ENCODE data around the gene SLC9A9. TPM values are rescaled to one million over a fixed set of nuclear protein-coding genes. Genes with fewer than 3 reads are reported as not detected.

Gene SLC9A9
- total and polyA plus RNA-seq, 4 donors, result 3.3 to 15.0 (median 6.1) TPM

DNA sequence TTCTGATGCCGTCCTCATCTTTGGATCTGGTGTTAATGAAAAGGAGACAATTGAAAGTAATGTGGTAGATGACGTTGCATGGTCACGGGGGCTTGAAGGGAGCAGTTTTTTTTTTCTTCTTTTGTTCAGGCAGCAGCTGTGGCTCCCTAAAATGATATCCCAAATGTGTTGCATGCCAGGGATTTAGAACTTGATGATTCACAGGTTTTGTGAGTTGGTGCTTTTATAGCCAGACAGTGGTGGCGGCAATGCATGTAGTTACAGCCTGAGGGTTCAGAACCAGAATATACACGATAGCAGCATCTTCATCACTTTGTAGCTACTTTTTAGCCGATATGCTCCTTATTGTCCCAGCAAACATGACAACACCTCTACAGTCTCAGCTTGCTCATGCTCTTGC is 595.3 kb downstream of the SLC9A9 start:
- Histone ChIP-seq H3K9me3 (ENCODE audit: control insufficient read depth in 4 of 4, low read length in 3 of 4) (no peaks in the 10 kb centered on the region), H3K27me3 (ENCODE audit: control insufficient read depth in 4 of 4, insufficient read depth in 4 of 4, low read length in 3 of 4) (no peaks in the 10 kb centered on the region), H3K9ac (ENCODE audit: low read depth in 1 of 2, low read length in 2 of 2) (no peak overlapping the region), H3K36me3 (ENCODE audit: control insufficient read depth in 4 of 4, insufficient read depth in 3 of 4, low read depth in 1 of 4, low read length in 3 of 4) (no peaks in the 10 kb centered on the region), H3K27ac (ENCODE audit: low read depth in 1 of 2, low read length in 2 of 2) (no peak overlapping the region), H3K4me1 (ENCODE audit: control insufficient read depth in 4 of 4, insufficient read depth in 4 of 4, low read length in 3 of 4) (no peaks in the 10 kb centered on the region), H3K4me3 (ENCODE audit: low read depth in 1 of 3, low read length in 3 of 3) (no peak overlapping the region)
- no peak for TF ChIP-seq NR2F2 (IDR thresholded peaks at IDR 0.05)
- no peak for TF ChIP-seq JUND (IDR thresholded peaks at IDR 0.05)
- no peak for TF ChIP-seq SP1 (IDR thresholded peaks at IDR 0.05)
- no peak for TF ChIP-seq HNF4A (conservative IDR thresholded peaks at IDR 0.05)
- TF ChIP-seq, protein P1, sequence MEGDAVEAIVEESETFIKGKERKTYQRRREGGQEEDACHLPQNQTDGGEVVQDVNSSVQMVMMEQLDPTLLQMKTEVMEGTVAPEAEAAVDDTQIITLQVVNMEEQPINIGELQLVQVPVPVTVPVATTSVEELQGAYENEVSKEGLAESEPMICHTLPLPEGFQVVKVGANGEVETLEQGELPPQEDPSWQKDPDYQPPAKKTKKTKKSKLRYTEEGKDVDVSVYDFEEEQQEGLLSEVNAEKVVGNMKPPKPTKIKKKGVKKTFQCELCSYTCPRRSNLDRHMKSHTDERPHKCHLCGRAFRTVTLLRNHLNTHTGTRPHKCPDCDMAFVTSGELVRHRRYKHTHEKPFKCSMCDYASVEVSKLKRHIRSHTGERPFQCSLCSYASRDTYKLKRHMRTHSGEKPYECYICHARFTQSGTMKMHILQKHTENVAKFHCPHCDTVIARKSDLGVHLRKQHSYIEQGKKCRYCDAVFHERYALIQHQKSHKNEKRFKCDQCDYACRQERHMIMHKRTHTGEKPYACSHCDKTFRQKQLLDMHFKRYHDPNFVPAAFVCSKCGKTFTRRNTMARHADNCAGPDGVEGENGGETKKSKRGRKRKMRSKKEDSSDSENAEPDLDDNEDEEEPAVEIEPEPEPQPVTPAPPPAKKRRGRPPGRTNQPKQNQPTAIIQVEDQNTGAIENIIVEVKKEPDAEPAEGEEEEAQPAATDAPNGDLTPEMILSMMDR (IDR thresholded peaks at IDR 0.05; ENCODE audit: low read depth, low read length, missing input control), result no peak
- TF ChIP-seq FOXA1 (IDR thresholded peaks at IDR 0.05), result no peak
- TF ChIP-seq, protein P2, sequence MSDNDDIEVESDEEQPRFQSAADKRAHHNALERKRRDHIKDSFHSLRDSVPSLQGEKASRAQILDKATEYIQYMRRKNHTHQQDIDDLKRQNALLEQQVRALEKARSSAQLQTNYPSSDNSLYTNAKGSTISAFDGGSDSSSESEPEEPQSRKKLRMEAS (IDR thresholded peaks at IDR 0.05), result no peak
- no peak for TF ChIP-seq YY1 (IDR thresholded peaks at IDR 0.05)
- TF ChIP-seq, protein P3, sequence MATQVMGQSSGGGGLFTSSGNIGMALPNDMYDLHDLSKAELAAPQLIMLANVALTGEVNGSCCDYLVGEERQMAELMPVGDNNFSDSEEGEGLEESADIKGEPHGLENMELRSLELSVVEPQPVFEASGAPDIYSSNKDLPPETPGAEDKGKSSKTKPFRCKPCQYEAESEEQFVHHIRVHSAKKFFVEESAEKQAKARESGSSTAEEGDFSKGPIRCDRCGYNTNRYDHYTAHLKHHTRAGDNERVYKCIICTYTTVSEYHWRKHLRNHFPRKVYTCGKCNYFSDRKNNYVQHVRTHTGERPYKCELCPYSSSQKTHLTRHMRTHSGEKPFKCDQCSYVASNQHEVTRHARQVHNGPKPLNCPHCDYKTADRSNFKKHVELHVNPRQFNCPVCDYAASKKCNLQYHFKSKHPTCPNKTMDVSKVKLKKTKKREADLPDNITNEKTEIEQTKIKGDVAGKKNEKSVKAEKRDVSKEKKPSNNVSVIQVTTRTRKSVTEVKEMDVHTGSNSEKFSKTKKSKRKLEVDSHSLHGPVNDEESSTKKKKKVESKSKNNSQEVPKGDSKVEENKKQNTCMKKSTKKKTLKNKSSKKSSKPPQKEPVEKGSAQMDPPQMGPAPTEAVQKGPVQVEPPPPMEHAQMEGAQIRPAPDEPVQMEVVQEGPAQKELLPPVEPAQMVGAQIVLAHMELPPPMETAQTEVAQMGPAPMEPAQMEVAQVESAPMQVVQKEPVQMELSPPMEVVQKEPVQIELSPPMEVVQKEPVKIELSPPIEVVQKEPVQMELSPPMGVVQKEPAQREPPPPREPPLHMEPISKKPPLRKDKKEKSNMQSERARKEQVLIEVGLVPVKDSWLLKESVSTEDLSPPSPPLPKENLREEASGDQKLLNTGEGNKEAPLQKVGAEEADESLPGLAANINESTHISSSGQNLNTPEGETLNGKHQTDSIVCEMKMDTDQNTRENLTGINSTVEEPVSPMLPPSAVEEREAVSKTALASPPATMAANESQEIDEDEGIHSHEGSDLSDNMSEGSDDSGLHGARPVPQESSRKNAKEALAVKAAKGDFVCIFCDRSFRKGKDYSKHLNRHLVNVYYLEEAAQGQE (IDR thresholded peaks at IDR 0.05), result no peak
- TF ChIP-seq FOXA2 (IDR thresholded peaks at IDR 0.05), result no peak
- no peak for DNase-seq (ENCODE audit: low spot score)
- 91% methylated on average over 6 of the region's 6 CpGs for WGBS

DNA sequence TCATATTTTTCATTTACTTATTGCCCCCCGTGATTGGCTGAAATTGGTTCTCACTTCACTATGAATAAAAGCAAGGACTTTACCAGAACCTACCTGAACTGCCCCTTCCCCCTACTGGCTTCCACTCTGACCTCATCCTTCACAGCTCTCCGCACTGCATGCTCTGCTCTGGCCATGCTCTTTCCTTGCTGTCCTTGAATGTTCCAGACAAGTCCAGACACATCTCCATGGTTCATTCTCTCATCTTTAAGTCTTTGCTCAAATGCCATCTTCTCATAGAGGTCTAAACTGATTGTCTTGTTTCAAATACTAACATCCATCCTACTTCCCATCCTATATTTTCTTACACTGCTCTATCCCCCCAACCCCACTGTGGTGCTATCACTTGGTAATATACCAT is 599.3 kb downstream of the SLC9A9 start:
- no peaks in the 10 kb centered on the region for H3K4me1 ChIP-seq (ENCODE audit: control insufficient read depth in 4 of 4, insufficient read depth in 4 of 4, low read length in 3 of 4)
- DNase-seq (ENCODE audit: low spot score), result no peak
- no peaks in the 10 kb centered on the region for H3K9me3 ChIP-seq (ENCODE audit: control insufficient read depth in 4 of 4, low read length in 3 of 4)
- H3K36me3 ChIP-seq (ENCODE audit: control insufficient read depth in 4 of 4, insufficient read depth in 3 of 4, low read depth in 1 of 4, low read length in 3 of 4), result no peaks in the 10 kb centered on the region
- no peak overlapping the region for H3K4me3 ChIP-seq (ENCODE audit: low read depth in 1 of 3, low read length in 3 of 3)
- TF ChIP-seq TAF1 (conservative IDR thresholded peaks at IDR 0.05) (no peak), YY1 (IDR thresholded peaks at IDR 0.05) (no peak), EGR1 (IDR thresholded peaks at IDR 0.05; ENCODE audit: low read depth in 2 of 2) (no peak), HNF4G (IDR thresholded peaks at IDR 0.05) (no peak), FOXA1 (IDR thresholded peaks at IDR 0.05) (no peak), SP1 (IDR thresholded peaks at IDR 0.05) (no peak), FOXA2 (IDR thresholded peaks at IDR 0.05) (no peak), RXRA (IDR thresholded peaks at IDR 0.05) (no peak), HNF4A (conservative IDR thresholded peaks at IDR 0.05) (no peak)
- TF ChIP-seq, protein P3 (IDR thresholded peaks at IDR 0.05), result no peak
- TF ChIP-seq, protein P4, sequence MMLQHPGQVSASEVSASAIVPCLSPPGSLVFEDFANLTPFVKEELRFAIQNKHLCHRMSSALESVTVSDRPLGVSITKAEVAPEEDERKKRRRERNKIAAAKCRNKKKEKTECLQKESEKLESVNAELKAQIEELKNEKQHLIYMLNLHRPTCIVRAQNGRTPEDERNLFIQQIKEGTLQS (IDR thresholded peaks at IDR 0.05), result no peak
- TF ChIP-seq, protein P5, sequence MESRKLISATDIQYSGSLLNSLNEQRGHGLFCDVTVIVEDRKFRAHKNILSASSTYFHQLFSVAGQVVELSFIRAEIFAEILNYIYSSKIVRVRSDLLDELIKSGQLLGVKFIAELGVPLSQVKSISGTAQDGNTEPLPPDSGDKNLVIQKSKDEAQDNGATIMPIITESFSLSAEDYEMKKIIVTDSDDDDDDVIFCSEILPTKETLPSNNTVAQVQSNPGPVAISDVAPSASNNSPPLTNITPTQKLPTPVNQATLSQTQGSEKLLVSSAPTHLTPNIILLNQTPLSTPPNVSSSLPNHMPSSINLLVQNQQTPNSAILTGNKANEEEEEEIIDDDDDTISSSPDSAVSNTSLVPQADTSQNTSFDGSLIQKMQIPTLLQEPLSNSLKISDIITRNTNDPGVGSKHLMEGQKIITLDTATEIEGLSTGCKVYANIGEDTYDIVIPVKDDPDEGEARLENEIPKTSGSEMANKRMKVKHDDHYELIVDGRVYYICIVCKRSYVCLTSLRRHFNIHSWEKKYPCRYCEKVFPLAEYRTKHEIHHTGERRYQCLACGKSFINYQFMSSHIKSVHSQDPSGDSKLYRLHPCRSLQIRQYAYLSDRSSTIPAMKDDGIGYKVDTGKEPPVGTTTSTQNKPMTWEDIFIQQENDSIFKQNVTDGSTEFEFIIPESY (IDR thresholded peaks at IDR 0.05), result no peak
- TF ChIP-seq, protein P2 (IDR thresholded peaks at IDR 0.05), result no peak
- TF ChIP-seq, protein P1 (IDR thresholded peaks at IDR 0.05; ENCODE audit: low read depth, low read length, missing input control), result no peak
- H3K27ac ChIP-seq (ENCODE audit: low read depth in 1 of 2, low read length in 2 of 2), result no peak overlapping the region
- no peaks in the 10 kb centered on the region for H3K27me3 ChIP-seq (ENCODE audit: control insufficient read depth in 4 of 4, insufficient read depth in 4 of 4, low read length in 3 of 4)
- H3K9ac ChIP-seq (ENCODE audit: low read depth in 1 of 2, low read length in 2 of 2), result no peak overlapping the region
- WGBS, result 94% methylated on average over 2 of the region's 2 CpGs
